ENCODE data around the gene CCDC85B.
A peak's percentile ranks its signal among the peaks of the same experiment; 100 is the strongest.

CCDC85B gene

GRCh38 chr11:65922565-65922964 lies 32.1 kb downstream of the CCDC85B start:
- no peak for TF ChIP-seq CTCF (IDR thresholded peaks at IDR 0.05; ENCODE audit: borderline replicate concordance, control extremely low read depth, extremely low read depth, insufficient read depth, missing control alignments)
- no peak for DNase-seq (ENCODE audit: low spot score)
- in situ Hi-C loops (cut with MboI; ENCODE audit: low sequenced_read_pairs, unreplicated experiment), result no loop called here

GRCh38 chr11:65925397-65925796 lies 34.9 kb downstream of the CCDC85B start:
- no peak for TF ChIP-seq CTCF (IDR thresholded peaks at IDR 0.05; ENCODE audit: borderline replicate concordance, control extremely low read depth, extremely low read depth, insufficient read depth, missing control alignments)
- in situ Hi-C loops (cut with MboI; ENCODE audit: low sequenced_read_pairs, unreplicated experiment), result no loop called here
- no peak for DNase-seq (ENCODE audit: low spot score)

- peak; percentile 91 for DNase-seq (ENCODE audit: low spot score)
Measured at GRCh38 chr11:65927904-65928397, 37.5 kb downstream of the CCDC85B start.

DNA sequence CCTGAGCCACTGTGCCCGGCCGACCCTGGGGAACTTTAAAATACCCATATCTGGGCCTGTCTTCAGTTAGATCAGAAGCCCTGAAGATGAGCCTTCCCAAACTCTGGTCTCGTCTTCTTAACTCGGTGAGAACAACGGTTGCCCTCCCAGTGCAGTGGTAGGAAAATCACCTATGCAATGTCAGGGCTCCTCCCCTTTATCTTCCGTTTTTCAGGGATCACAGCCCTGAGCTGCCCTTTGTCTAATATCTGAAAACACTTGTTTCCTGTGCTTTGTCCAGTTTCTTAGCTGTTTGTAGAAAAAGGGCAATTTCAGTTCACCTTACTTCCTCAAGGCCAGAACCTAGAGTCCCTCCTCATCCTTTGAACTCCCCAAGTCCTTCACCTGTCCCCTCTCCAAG lies 38.2 kb downstream of the CCDC85B start:
- no peak for TF ChIP-seq CTCF (IDR thresholded peaks at IDR 0.05; ENCODE audit: borderline replicate concordance, control extremely low read depth, extremely low read depth, insufficient read depth, missing control alignments)
- in situ Hi-C loops (cut with MboI; ENCODE audit: low sequenced_read_pairs, unreplicated experiment), result no loop called here
- no peak for DNase-seq (ENCODE audit: low spot score)

More at GRCh38 chr11:65927904-65928397, 37.5 kb downstream of the CCDC85B start:
- no peak for TF ChIP-seq CTCF (IDR thresholded peaks at IDR 0.05; ENCODE audit: borderline replicate concordance, control extremely low read depth, extremely low read depth, insufficient read depth, missing control alignments)
- in situ Hi-C loops (cut with MboI; ENCODE audit: low sequenced_read_pairs, unreplicated experiment), result no loop called here

DNA sequence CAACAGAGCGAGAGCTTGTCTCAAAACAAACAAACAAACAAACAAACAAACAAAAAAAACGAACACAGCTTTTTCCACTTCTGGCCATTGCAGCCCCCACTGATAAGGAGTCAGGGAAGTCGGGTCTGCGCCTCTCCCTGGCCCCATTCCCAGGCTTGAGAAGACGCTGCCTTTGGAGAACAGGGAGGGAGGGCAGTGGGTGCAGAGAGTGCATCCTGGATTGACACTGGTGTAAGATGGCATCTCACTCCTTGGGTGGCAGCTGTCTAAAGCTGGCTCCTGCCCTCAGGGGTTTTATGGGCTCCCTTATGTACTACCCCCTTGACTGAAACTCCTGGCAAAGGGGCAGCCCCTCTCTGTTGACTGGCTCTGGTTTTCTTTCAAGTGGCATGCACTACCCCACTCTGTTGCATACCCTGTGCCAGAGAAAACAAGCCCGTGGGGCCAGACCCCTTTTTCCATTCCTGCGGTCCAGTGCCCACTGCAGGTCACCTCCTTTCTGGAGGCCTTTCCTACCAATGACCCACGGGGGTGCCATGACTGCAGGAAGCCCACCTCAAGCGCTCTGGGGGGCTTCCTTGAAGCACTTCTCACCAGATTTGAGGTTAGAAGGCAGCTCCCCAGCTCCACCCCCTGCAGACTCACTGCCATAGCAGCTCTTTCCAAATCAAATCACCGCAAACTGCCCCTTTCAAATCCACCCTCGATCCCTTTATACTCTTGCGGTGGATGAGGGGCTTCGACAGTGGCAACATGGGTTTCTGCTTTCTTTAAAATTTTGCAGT lies 41.5 kb downstream of the CCDC85B start:
- DNase-seq (ENCODE audit: low spot score), result no peak
- TF ChIP-seq CTCF (IDR thresholded peaks at IDR 0.05; ENCODE audit: borderline replicate concordance, control extremely low read depth, extremely low read depth, insufficient read depth, missing control alignments), result no peak
- in situ Hi-C loops (cut with MboI; ENCODE audit: low sequenced_read_pairs, unreplicated experiment), result no loop called here

DNA sequence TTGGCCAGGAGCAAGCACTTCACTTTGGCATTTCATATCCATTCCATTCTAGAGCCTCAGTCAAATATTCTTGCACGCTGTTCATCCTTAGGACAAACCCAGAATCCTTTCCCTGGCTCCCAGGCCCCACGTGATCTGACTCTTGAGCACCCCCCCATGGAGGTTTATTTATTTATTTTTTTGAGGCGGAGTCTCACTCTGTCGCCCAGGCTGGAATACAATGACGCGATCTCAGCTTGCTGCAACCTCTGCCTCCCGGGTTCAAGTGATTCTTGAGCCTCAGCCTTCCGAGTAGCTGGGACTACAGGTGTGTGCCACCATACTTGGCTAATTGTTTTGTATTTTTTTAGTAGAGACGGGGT lies 42.1 kb downstream of the CCDC85B start:
- no peak for DNase-seq (ENCODE audit: low spot score)
- no peak for TF ChIP-seq CTCF (IDR thresholded peaks at IDR 0.05; ENCODE audit: borderline replicate concordance, control extremely low read depth, extremely low read depth, insufficient read depth, missing control alignments)
- in situ Hi-C loops (cut with MboI; ENCODE audit: low sequenced_read_pairs, unreplicated experiment), result no loop called here

Data from GM13976 (cell line).